22Rv1 (cell line): Measurements from ENCODE around the gene BRD9.

Experiments used
- H3K27ac ChIP-seq: fragments of 450-650 bp; 2 replicates; pipeline ENCODE4 v1.5.1; 2017
- CTCF ChIP-seq: fragments of 450-650 bp; IDR thresholded peaks from 2 replicates; pipeline ENCODE4 v1.5.1; 2017; ENCODE audit warnings: mild to moderate bottlenecking
- ZFX ChIP-seq: fragments of 450-650 bp; IDR thresholded peaks from 2 replicates; pipeline ENCODE4 v1.6.1; 2017; ENCODE audit warnings: antibody characterized with exemption, borderline replicate concordance

Gene BRD9

GRCh38 chr5:868428-869135 is 24.0 kb downstream of the BRD9 start:
- H3K27ac ChIP-seq: no peak overlapping the region
- TF ChIP-seq CTCF (no peak), ZFX (no peak)

GRCh38 chr5:867300-867870 is 25.2 kb downstream of the BRD9 start:
- H3K27ac ChIP-seq: no peak overlapping the region
- TF ChIP-seq CTCF: no peak
- no peak for TF ChIP-seq ZFX

GRCh38 chr5:865771-866170 is 26.8 kb downstream of the BRD9 start:
- no peak overlapping the region for H3K27ac ChIP-seq
- TF ChIP-seq ZFX: no peak
- TF ChIP-seq CTCF: no peak

- no peak for TF ChIP-seq ZFX
- TF ChIP-seq CTCF: no peak
- no peak overlapping the region for H3K27ac ChIP-seq
Observed at GRCh38 chr5:865168-865521, 27.5 kb downstream of the BRD9 start.

- no peak for TF ChIP-seq ZFX
- TF ChIP-seq CTCF: no peak
- H3K27ac ChIP-seq: no peak overlapping the region
Observed at GRCh38 chr5:864492-865167, 28.0 kb downstream of the BRD9 start.

- no peak overlapping the region for H3K27ac ChIP-seq
- TF ChIP-seq ZFX: no peak
- no peak for TF ChIP-seq CTCF
Observed at GRCh38 chr5:863244-863805, 29.3 kb downstream of the BRD9 start.
